Measurements from ENCODE around the gene DCAF16. TPM values are rescaled to one million over a fixed set of nuclear protein-coding genes. Genes with fewer than 3 reads are reported as not detected.

Gene DCAF16
- total and polyA plus RNA-seq, 10 of the 15 experiments (the other 5 are each of a cell fraction or from before 2014, with no cell fraction given), result 5.8 to 48.6 (median 26.0) TPM

- TF ChIP-seq USF2 (IDR thresholded peaks at IDR 0.05; ENCODE audit: borderline replicate concordance, low read depth, low read length) (no peak), EP300 (IDR thresholded peaks at IDR 0.05; ENCODE audit: borderline replicate concordance in 1 of 2, control insufficient read depth in 1 of 2, low read depth in 2 of 2, low read length in 2 of 2) (peak; percentile 13 to 32; a peak in 1 of 4 replicates), EED (IDR thresholded peaks at IDR 0.05; ENCODE audit: low read depth) (0 out of 2 replicates have a peak, but pooled peaks have one; percentile 11), NRF1 (conservative IDR thresholded peaks at IDR 0.05; ENCODE audit: low read depth, low read length) (peak; percentile 60), BHLHE40 (IDR thresholded peaks at IDR 0.05; ENCODE audit: borderline replicate concordance in 1 of 2, low read depth in 2 of 2, low read length in 1 of 2) (peak; percentile 41 to 48; a peak in 2 of 4 replicates), TAF1 (IDR thresholded peaks at IDR 0.05; ENCODE audit: borderline replicate concordance, low read depth, low read length) (peak; percentile 80), HDAC2 (IDR thresholded peaks at IDR 0.05) (no peak; the same call in 1 of the 2 replicates), ELK1 (IDR thresholded peaks at IDR 0.05; ENCODE audit: low read depth, low read length) (no peak; the same call in 1 of the 2 replicates), RFX5 (IDR thresholded peaks at IDR 0.05; ENCODE audit: low read depth, low read length) (no peak), NBN (IDR thresholded peaks at IDR 0.05) (peak; percentile 81), HCFC1 (IDR thresholded peaks at IDR 0.05; ENCODE audit: low read length) (peak; percentile 19; the same call in 1 of the 2 replicates), MYB (IDR thresholded peaks at IDR 0.05; ENCODE audit: borderline replicate concordance, low read depth, low read length) (no peak), NR2F1 (conservative IDR thresholded peaks at IDR 0.05) (no peak), ZNF384 (IDR thresholded peaks at IDR 0.05; ENCODE audit: borderline replicate concordance, low read depth, low read length) (no peak), PAX8 (IDR thresholded peaks at IDR 0.05) (no peak), PAX5 (IDR thresholded peaks at IDR 0.05; ENCODE audit: borderline replicate concordance, low read depth, low read length) (peak; percentile 29; the same call in 1 of the 2 replicates)
Observed at GRCh38 chr4:17810260-17811077, at the start of gene DCAF16, which contains the start of gene NCAPG (continued).

All from GM12878 (cell line).